Inflammatory macrophage treated with lipopolysaccharide for 4 hours (primary cell): ENCODE results near the gene TRIM49.
"Not testable (repeated sequence)": the region's sequence is repeated elsewhere in the genome, so short reads cannot be mapped to it uniquely, and the experiment has no call there.

Source experiments
- DNase-seq: peaks from one replicate; pipeline ENCODE4 v3.0.0-alpha.2; 2020

The TRIM49 gene

GRCh38 chr11:89808475-89808874 lies at the start of gene TRIM49:
TSS of gene TRIM49 (minus strand) at chr11:89808575. CDS start at chr11:89804469, 4,106 bp downstream.
- not testable (repeated sequence) for DNase-seq

DNA sequence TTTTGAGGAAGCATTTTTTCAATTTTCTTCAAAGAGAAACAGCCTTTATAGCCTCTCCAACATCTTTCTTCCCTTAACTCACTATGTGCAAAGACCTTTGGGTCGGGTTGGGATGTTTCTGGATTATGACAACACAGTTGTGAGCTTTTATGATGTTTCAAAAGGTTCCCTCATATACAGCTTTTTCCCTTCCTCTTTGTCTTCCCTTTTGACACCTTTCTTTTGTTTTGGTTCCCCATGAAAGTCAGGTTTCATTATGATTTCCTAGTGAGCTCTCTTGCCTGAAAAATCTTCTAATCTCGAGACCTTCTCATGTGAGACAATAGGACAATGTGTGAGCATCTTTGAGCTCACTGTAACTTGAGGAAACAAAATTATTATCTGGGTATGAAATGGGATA lies 18.3 kb upstream of the TRIM49 start:
- DNase-seq = not testable (repeated sequence)

GRCh38 chr11:89820008-89820407 lies 11.6 kb upstream of the TRIM49 start:
- DNase-seq = not testable (repeated sequence)

DNA sequence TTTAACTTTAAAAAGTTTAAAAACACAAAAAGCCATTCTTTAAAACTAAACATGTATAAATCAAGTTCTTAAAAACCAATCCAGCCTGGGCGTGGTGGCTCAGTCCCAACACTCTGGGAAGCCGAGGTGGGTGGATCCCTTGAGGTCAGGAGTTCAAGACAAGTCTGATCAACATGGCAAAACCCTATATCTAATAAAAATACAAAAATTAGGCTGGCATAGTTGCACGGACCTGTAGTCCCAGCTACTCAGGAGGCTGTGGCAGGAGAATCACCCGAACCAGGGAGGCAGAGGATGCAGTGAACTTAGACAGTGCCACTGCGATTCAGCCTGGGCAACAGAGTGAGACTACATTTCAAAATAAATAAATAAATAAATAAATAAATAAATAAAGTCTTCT lies 5.2 kb upstream of the TRIM49 start:
- DNase-seq = not testable (repeated sequence)

DNA sequence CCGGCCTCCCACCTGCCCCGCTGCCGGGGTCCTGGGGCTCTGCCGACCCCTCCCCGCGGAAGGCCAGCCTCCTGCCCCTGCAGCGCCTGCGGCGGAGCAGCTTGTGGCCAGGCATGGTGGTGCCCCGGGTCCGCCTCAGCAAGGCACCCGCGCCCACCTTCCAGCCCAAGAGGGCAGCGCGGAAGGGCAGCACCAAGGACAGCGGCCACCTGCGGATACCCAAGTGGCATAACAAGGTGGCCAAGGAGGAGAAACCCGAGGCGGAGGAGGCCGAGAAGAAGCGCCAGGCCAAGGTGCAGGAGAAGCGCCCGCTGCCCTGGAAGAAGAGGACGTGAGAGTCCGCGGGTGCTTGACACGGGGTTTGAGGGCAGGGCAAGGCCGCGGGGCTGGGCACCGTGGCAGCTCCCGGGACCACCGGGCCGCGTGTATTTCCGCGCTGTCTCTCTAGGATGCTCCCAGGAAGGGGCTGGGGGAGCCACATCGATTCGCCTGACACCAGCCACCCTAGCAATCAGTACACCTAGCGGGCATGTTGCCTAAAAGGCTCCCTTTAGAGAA lies 20.8 kb downstream of the TRIM49 start:
- DNase-seq = not testable (repeated sequence)

DNA sequence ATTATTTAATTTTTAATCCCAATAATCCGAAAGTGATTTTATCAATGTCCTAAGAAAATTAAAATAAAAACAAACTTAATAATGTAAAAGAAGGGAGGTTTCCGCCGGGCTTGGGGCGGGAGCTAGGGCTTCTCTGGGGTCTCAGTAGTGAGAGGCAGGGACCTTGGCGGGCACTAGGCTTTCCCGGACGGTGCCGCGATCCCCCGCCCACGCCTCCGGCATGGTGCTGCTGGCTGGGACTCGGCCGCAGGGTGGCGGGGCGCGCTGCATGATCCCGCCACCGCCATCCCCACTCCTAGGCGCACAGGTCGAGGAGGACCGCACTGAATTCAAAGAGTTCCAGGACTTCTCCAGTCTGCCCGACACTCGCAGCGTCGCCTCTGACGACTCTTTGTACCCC lies 22.6 kb downstream of the TRIM49 start:
- not testable (repeated sequence) for DNase-seq

- DNase-seq = not testable (repeated sequence)
These were observed 57.6 kb downstream of the TRIM49 start for GRCh38 chr11:89750822-89751221.
